Calu3 (cell line): ENCODE data around the gene SPATA7. TPM values are rescaled to one million over a fixed set of nuclear protein-coding genes. Genes with fewer than 3 reads are reported as not detected.
"Not testable (repeated sequence)": the region's sequence is repeated elsewhere in the genome, so short reads cannot be mapped to it uniquely, and the experiment has no call there.

Experiments
- BruUV-seq: library from RNA; stranded (reverse); fragments of 400-500 nt; replicated peaks from 2 replicates; lab custom pipeline; 2021; lab: Mats Ljungman, UMichigan
- CTCF ChIA-PET: fragments of 300-600 bp; sonication (Branson Sonifier 250); formaldehyde crosslinking; loops from one replicate; lab custom pipeline; 2022; ENCODE audit warnings: antibody characterized with exemption; lab: Charles Lee
- DNase-seq: peaks from one replicate; pipeline ENCODE4 v3.0.0; 2022
- H3K27ac Mint-ChIP-seq: one replicate; pipeline ENCODE4 v1.8.0; 2022; ENCODE audit warnings: mixed read lengths; ENCODE audit not compliant: unreplicated experiment
- H3K27me3 Mint-ChIP-seq: one replicate; pipeline ENCODE4 v1.8.0; 2022; ENCODE audit warnings: mixed read lengths; ENCODE audit not compliant: unreplicated experiment
- H3K36me3 Mint-ChIP-seq: one replicate; pipeline ENCODE4 v1.8.0; 2022; ENCODE audit warnings: mild to moderate bottlenecking, moderate library complexity, mixed read lengths; ENCODE audit not compliant: insufficient read depth, unreplicated experiment
- H3K4me1 Mint-ChIP-seq: one replicate; pipeline ENCODE4 v1.8.0; 2022; ENCODE audit warnings: mild to moderate bottlenecking, low read depth, mixed read lengths; ENCODE audit not compliant: unreplicated experiment
- H3K4me3 Mint-ChIP-seq: one replicate; pipeline ENCODE4 v1.8.0; 2022; ENCODE audit warnings: mild to moderate bottlenecking, low read depth, moderate library complexity, mixed read lengths; ENCODE audit not compliant: unreplicated experiment
- H3K9me3 Mint-ChIP-seq: one replicate; pipeline ENCODE4 v1.8.0; 2022; ENCODE audit warnings: low read depth, mixed read lengths; ENCODE audit not compliant: unreplicated experiment
- CTCF ChIP-seq: fragments of 200-600 bp; IDR thresholded peaks from one replicate; pipeline ENCODE4 v1.8.0; 2022; ENCODE audit warnings: antibody characterized with exemption; ENCODE audit not compliant: unreplicated experiment
- intact Hi-C: fragments of 100-400 bp; cut with micrococcal nuclease; formaldehyde crosslinking; loops from one replicate; pipeline ENCODE4 v1.10.0; 2022; ENCODE audit not compliant: unreplicated experiment
- total RNA-seq: library from RNA; stranded (reverse); gene quantifications from 2 replicates; pipeline ENCODE4 v1.2.3, GENCODE V29; 2022

Gene SPATA7
- total RNA-seq, 1 experiment from 2014 or later = 8.1 TPM

DNA sequence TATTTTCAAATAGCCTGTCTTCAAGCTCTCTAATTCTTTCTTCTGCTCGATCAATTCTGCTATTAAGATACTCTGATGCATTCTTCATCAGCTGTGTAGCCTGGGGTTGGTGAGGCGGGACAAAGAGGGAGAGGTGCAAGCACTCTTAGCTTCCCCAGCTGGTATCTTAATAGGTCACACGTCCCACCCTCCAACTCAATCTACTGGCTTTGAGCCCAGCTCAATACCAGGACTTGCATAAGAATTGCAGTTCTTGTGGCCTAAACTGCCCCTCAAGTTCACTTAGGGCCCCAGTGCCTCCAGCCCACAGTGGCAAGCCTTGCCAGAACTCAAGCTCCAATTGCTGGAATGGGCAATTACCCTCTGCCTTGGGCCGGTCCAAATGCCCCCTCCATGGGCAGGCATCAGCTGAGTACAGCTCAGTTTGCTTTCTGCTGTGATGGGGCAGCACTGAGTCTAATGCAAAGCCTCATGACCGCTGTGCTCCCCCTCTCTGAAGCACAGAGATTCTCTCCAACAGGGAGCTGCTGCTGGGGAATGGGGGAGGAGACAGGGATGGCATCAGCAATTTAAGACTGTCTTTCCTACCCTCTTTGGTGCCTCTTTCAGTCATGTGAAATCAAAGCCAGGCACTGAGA, 5.6 kb upstream of the SPATA7 start:
- BruUV-seq = no TSS peak
- DNase-seq = no peak
- H3K36me3 Mint-ChIP-seq = peaks cover 1% of the 10 kb centered on the region
- H3K27ac Mint-ChIP-seq = no peak overlapping the region
- intact Hi-C loops = loop anchor here (1.0 to 2.0 kb wide), 3 partner anchors 191 to 435 kb away; no protein-coding TSS in a partner anchor
- CTCF ChIA-PET = interaction anchor here (1.0 to 2.1 kb wide), 5 partner anchors 189 to 435 kb away, joined by 3 to 22 read pairs (median 4); no protein-coding TSS in a partner anchor
- no peak overlapping the region for H3K4me3 Mint-ChIP-seq
- H3K4me1 Mint-ChIP-seq = no peaks in the 10 kb centered on the region
- TF ChIP-seq CTCF = no peak
- H3K9me3 Mint-ChIP-seq = no peaks in the 10 kb centered on the region
- no peaks in the 10 kb centered on the region for H3K27me3 Mint-ChIP-seq

DNA sequence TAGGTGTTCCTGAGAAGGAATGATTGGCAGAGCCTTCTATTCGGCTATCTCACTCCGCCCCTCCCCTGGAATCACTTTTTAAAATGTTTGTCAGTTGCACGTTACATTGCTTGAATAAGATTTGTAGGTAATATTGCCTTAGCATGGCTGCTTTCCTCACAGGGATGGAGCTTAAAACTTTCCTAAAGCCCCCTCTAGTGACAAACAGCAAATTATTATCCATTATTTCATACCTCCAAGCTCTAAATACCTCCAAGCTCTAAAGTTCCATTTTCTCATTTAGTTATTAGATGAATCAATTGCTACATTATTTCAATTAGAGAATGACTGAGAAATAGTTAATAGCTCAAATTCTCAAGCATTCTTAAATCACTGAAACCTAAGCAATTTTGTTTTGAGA, 5.1 kb upstream of the SPATA7 start:
- no peak overlapping the region for H3K27ac Mint-ChIP-seq
- CTCF ChIA-PET = interaction anchor here (1.0 to 2.1 kb wide), 5 partner anchors 189 to 435 kb away, joined by 3 to 22 read pairs (median 4); no protein-coding TSS in a partner anchor
- no peaks in the 10 kb centered on the region for H3K9me3 Mint-ChIP-seq
- TF ChIP-seq CTCF = no peak
- no peaks in the 10 kb centered on the region for H3K4me1 Mint-ChIP-seq
- BruUV-seq = no TSS peak
- intact Hi-C loops = loop anchor here (1.0 to 2.0 kb wide), 2 partner anchors 191 to 368 kb away; no protein-coding TSS in a partner anchor
- peaks cover 7% of the 10 kb centered on the region for H3K36me3 Mint-ChIP-seq
- DNase-seq = no peak
- no peaks in the 10 kb centered on the region for H3K27me3 Mint-ChIP-seq
- no peak overlapping the region for H3K4me3 Mint-ChIP-seq

GRCh38 chr14:88381634-88382033, 3.8 kb upstream of the SPATA7 start:
- DNase-seq, BruUV-seq, H3K27me3 Mint-ChIP-seq, H3K4me3 Mint-ChIP-seq, H3K27ac Mint-ChIP-seq, H3K9me3 Mint-ChIP-seq, CTCF ChIA-PET, H3K4me1 Mint-ChIP-seq: not testable (repeated sequence)
- peaks cover 19% of the 10 kb centered on the region for H3K36me3 Mint-ChIP-seq
- intact Hi-C loops = loop anchor here (2.0 kb wide), 1 partner anchor 369 kb away; no protein-coding TSS in a partner anchor

DNA sequence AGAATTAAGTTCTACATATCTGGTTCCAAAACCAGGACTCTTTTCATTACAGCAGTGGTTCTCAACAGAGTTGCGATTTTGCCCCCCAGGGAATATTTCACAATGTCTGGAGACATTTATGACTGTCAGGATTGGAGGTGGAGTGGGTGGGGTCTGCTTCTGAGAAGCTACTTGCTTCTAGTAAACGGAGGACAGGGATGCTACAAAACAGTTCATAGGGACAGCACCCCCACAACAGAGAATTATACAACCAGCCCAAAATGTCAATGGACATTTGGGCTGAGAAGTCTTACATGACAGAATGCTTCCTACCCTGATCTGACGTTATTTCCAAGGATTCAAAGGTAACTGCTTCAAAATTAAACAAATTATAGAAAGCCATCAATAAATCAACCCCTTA, 739 bp upstream of the SPATA7 start:
- H3K27me3 Mint-ChIP-seq = no peaks in the 10 kb centered on the region
- no peak for TF ChIP-seq CTCF
- CTCF ChIA-PET = interaction anchor here (1.4 kb wide), 1 partner anchor 195 kb away, joined by 5 read pairs; no protein-coding TSS in a partner anchor
- no peaks in the 10 kb centered on the region for H3K9me3 Mint-ChIP-seq
- BruUV-seq = no TSS peak
- peak overlapping the region; percentile 94 for H3K4me3 Mint-ChIP-seq
- no peak for DNase-seq
- H3K4me1 Mint-ChIP-seq = no peaks in the 10 kb centered on the region
- H3K36me3 Mint-ChIP-seq = peaks cover 19% of the 10 kb centered on the region
- intact Hi-C loops = no loop called here
- no peak overlapping the region for H3K27ac Mint-ChIP-seq
